Activated B cell treated with CpG ODN at 0.5 μM for 24 hours (primary cell): ENCODE data around the gene FOXJ3. TPM values are rescaled to one million over a fixed set of nuclear protein-coding genes. Genes with fewer than 3 reads are reported as not detected.

Experiments
- ATAC-seq: fragments of 200-7000 bp; cut with Tn5 transposase; one replicate; pipeline ENCODE4 v1.10.0; 2021; ENCODE audit warnings: low read depth, mild to moderate bottlenecking, moderate library complexity
- CTCF ChIA-PET: fragments of 350-600 bp; sonication (Branson Sonifier 250); formaldehyde crosslinking; loops from one replicate; lab custom pipeline; 2021; ENCODE audit warnings: antibody characterized with exemption; lab: Charles Lee
- POLR2A ChIA-PET: fragments of 350-600 bp; sonication (Branson Sonifier 250); formaldehyde crosslinking; loops from one replicate; lab custom pipeline; 2021; ENCODE audit warnings: antibody characterized with exemption; lab: Charles Lee
- DNase-seq: peaks from one replicate; pipeline ENCODE4 v3.0.0; 2022
- H3K27ac Mint-ChIP-seq: one replicate; pipeline ENCODE4 v1.8.0; 2020; ENCODE audit warnings: mixed read lengths
- H3K27me3 Mint-ChIP-seq: one replicate; pipeline ENCODE4 v1.8.0; 2021; ENCODE audit warnings: mixed read lengths
- H3K36me3 Mint-ChIP-seq: one replicate; pipeline ENCODE4 v1.8.0; 2021; ENCODE audit warnings: low read depth, mixed read lengths
- H3K4me1 Mint-ChIP-seq: one replicate; pipeline ENCODE4 v1.8.0; 2021; ENCODE audit warnings: mixed read lengths
- H3K4me3 Mint-ChIP-seq: one replicate; pipeline ENCODE4 v1.8.0; 2020; ENCODE audit warnings: mild to moderate bottlenecking, mixed read lengths
- H3K9me3 Mint-ChIP-seq: one replicate; pipeline ENCODE4 v1.8.0; 2020; ENCODE audit warnings: mixed read lengths
- intact Hi-C: fragments of 100-400 bp; cut with micrococcal nuclease; formaldehyde crosslinking; loops from one replicate; pipeline ENCODE4 v1.15.1; 2024
- total RNA-seq: library from RNA; stranded (reverse); gene quantifications from 2 replicates; pipeline ENCODE4 v1.2.3, GENCODE V29; 2022
- TF ChIP-seq, protein P1 (sequence below): fragments of 200-600 bp; IDR thresholded peaks from one replicate; pipeline ENCODE4 v1.8.0; 2022; ENCODE audit warnings: antibody characterized with exemption, mild to moderate bottlenecking

FOXJ3 gene
- total RNA-seq, 1 donor from 2014 or later, result 63.9 TPM

- no peaks in the 10 kb centered on the region for H3K9me3 Mint-ChIP-seq
- H3K27me3 Mint-ChIP-seq, result no peaks in the 10 kb centered on the region
- CTCF ChIA-PET, result no interaction called here
- peak; percentile 5 for ATAC-seq
- intact Hi-C loops, result loop anchor here (1.0 to 10.0 kb wide), 6 partner anchors 120 to 1639 kb away; partner anchors contain the start of genes ATP6V0B, B4GALT2, DPH2 and ERMAP
- POLR2A ChIA-PET, result interaction anchor here (0.7 to 1.0 kb wide), 4 partner anchors 17 to 798 kb away, joined by 3 to 17 read pairs (median 7); partner anchors contain the start of gene PPCS
- H3K4me1 Mint-ChIP-seq, result peaks cover 35% of the 10 kb centered on the region
- DNase-seq, result no peak
- peak overlapping the region; percentile 93 for H3K4me3 Mint-ChIP-seq
- TF ChIP-seq, protein P1, sequence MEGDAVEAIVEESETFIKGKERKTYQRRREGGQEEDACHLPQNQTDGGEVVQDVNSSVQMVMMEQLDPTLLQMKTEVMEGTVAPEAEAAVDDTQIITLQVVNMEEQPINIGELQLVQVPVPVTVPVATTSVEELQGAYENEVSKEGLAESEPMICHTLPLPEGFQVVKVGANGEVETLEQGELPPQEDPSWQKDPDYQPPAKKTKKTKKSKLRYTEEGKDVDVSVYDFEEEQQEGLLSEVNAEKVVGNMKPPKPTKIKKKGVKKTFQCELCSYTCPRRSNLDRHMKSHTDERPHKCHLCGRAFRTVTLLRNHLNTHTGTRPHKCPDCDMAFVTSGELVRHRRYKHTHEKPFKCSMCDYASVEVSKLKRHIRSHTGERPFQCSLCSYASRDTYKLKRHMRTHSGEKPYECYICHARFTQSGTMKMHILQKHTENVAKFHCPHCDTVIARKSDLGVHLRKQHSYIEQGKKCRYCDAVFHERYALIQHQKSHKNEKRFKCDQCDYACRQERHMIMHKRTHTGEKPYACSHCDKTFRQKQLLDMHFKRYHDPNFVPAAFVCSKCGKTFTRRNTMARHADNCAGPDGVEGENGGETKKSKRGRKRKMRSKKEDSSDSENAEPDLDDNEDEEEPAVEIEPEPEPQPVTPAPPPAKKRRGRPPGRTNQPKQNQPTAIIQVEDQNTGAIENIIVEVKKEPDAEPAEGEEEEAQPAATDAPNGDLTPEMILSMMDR, result no peak
- peak overlapping the region; percentile 82 for H3K27ac Mint-ChIP-seq
- peaks cover 2% of the 10 kb centered on the region for H3K36me3 Mint-ChIP-seq
Observed at GRCh38 chr1:42335809-42336518, 929 bp upstream of the FOXJ3 start.

- H3K27ac Mint-ChIP-seq, result peak overlapping the region; percentile 86
- TF ChIP-seq, protein P1, result no peak
- H3K4me1 Mint-ChIP-seq, result peaks cover 46% of the 10 kb centered on the region
- peaks cover 4% of the 10 kb centered on the region for H3K36me3 Mint-ChIP-seq
- CTCF ChIA-PET, result no interaction called here
- H3K9me3 Mint-ChIP-seq, result no peaks in the 10 kb centered on the region
- no peak for DNase-seq
- H3K4me3 Mint-ChIP-seq, result peak overlapping the region; percentile 92
- H3K27me3 Mint-ChIP-seq, result no peaks in the 10 kb centered on the region
- peak; percentile 61 for ATAC-seq
- POLR2A ChIA-PET, result interaction anchor here (0.7 to 1.6 kb wide), 6 partner anchors 122 to 432 kb away, joined by 3 to 8 read pairs (median 4); partner anchors contain the start of genes C1orf50, CCDC30, P3H1 and PPCS
- intact Hi-C loops, result loop anchor here (1.0 to 10.0 kb wide), 6 partner anchors 122 to 1640 kb away; partner anchors contain the start of genes ATP6V0B, B4GALT2, DPH2 and ERMAP
Observed at GRCh38 chr1:42334240-42335049, 590 bp downstream of the FOXJ3 start.

GRCh38 chr1:42333662-42334239 lies 1.3 kb downstream of the FOXJ3 start:
- no peaks in the 10 kb centered on the region for H3K9me3 Mint-ChIP-seq
- DNase-seq (no peak), ATAC-seq (no peak)
- TF ChIP-seq, protein P1, result no peak
- CTCF ChIA-PET, result no interaction called here
- POLR2A ChIA-PET, result interaction anchor here (0.7 to 1.6 kb wide), 6 partner anchors 123 to 433 kb away, joined by 3 to 8 read pairs (median 4); partner anchors contain the start of genes C1orf50, CCDC30, P3H1 and PPCS
- intact Hi-C loops, result loop anchor here (10.0 kb wide), 1 partner anchor 1641 kb away; the partner anchor contains the start of genes ATP6V0B, B4GALT2 and DPH2
- H3K27ac Mint-ChIP-seq, result peak overlapping the region; percentile 86
- peak overlapping the region; percentile 92 for H3K4me3 Mint-ChIP-seq
- H3K27me3 Mint-ChIP-seq, result no peaks in the 10 kb centered on the region
- peaks cover 4% of the 10 kb centered on the region for H3K36me3 Mint-ChIP-seq
- peaks cover 51% of the 10 kb centered on the region for H3K4me1 Mint-ChIP-seq

GRCh38 chr1:42332877-42333276 lies 2.2 kb downstream of the FOXJ3 start:
- Mint-ChIP-seq H3K36me3 (peaks cover 4% of the 10 kb centered on the region), H3K4me1 (peaks cover 56% of the 10 kb centered on the region), H3K9me3 (no peaks in the 10 kb centered on the region), H3K27ac (no peak overlapping the region), H3K27me3 (no peaks in the 10 kb centered on the region), H3K4me3 (no peak overlapping the region)
- TF ChIP-seq, protein P1, result no peak
- intact Hi-C loops, result loop anchor here (10.0 kb wide), 1 partner anchor 1642 kb away; the partner anchor contains the start of genes ATP6V0B, B4GALT2 and DPH2
- ChIA-PET CTCF (interaction anchor here (0.6 kb wide), 1 partner anchor 583 kb away, joined by 3 read pairs; no protein-coding TSS in a partner anchor), POLR2A (no interaction called here)
- no peak for ATAC-seq
- no peak for DNase-seq
